IPS-15b (cell line): Measurements from ENCODE around the gene ZMAT2.
"Not testable (repeated sequence)": the region's sequence is repeated elsewhere in the genome, so short reads cannot be mapped to it uniquely, and the experiment has no call there.

Source experiments
- H3K27me3 ChIP-seq: one replicate; pipeline ENCODE4 v1.6.1; 2013; ENCODE audit warnings: low read length; ENCODE audit not compliant: control insufficient read depth, insufficient read depth
- H3K36me3 ChIP-seq: one replicate; pipeline ENCODE4 v1.6.1; 2013; ENCODE audit warnings: low read length; ENCODE audit not compliant: control insufficient read depth, insufficient read depth
- H3K4me1 ChIP-seq: one replicate; pipeline ENCODE4 v1.6.1; 2013; ENCODE audit warnings: mild to moderate bottlenecking, low read length; ENCODE audit not compliant: control insufficient read depth, insufficient read depth
- H3K4me3 ChIP-seq: one replicate; pipeline ENCODE4 v1.5.1; 2013; ENCODE audit warnings: low read depth, low read length
- H3K9ac ChIP-seq: one replicate; pipeline ENCODE4 v1.6.1; 2013; ENCODE audit warnings: low read depth, mild to moderate bottlenecking, low read length
- H3K9me3 ChIP-seq: one replicate; pipeline ENCODE4 v1.6.1; 2013; ENCODE audit warnings: mild to moderate bottlenecking, low read length; ENCODE audit not compliant: control insufficient read depth, insufficient read depth

Gene ZMAT2

DNA sequence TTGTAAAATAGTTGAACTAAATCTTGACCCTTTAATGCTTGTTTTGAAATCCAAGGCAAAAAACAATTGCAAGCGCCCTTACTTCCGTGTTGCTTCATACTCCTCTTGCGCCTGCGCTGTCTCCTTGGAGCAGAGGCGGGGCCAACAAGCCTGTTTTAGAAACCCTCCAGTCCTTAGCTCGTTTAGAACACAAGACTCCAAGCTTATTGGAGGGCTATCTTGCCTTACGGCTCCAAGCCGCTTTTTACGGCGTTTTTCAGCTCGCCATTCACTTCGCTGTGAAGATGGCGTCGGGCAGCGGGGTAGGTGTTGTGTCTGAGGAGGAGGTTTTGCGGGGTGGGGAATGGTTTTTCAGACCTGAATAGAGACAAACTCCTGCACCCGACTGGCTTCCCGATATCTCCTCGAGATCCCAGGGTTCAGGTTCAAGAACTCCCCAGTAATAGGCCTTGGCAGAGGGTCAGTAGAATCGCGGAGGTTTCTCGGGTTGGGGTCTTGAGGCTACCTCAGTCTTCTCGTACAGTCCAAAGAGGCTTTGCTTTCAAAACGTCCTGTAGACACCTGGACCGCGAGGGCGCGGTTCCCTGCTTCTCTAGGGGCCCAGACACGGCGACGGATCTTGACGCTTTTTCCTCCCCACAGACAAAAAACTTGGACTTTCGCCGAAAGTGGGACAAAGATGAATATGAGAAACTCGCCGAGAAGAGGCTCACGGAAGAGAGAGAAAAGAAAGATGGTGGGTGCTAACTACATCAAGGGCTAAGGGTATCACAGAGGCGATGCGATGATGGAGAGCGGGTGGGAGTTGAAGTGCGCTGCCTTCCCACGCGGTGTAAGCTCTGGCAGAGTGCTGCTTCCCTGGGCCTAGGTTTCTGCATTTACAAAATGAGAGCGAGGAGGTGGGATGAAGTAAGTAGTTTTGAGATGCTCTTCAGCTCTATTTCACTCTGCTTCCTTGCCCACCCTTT, at the start of gene ZMAT2:
Gene ZMAT2 (plus strand): TSS at position 271 of the 968 bp plus-strand sequence. CDS start 14 bp downstream, at position 285.
- peaks cover 35% of the 10 kb centered on the region for H3K36me3 ChIP-seq
- H3K4me1 ChIP-seq = peaks cover 7% of the 10 kb centered on the region
- H3K27me3 ChIP-seq = no peaks in the 10 kb centered on the region
- peak within 1 kb of the TSS; percentile 94 for H3K9ac ChIP-seq
- peak within 1 kb of the TSS; percentile 97 for H3K4me3 ChIP-seq
- no peaks in the 10 kb centered on the region for H3K9me3 ChIP-seq

DNA sequence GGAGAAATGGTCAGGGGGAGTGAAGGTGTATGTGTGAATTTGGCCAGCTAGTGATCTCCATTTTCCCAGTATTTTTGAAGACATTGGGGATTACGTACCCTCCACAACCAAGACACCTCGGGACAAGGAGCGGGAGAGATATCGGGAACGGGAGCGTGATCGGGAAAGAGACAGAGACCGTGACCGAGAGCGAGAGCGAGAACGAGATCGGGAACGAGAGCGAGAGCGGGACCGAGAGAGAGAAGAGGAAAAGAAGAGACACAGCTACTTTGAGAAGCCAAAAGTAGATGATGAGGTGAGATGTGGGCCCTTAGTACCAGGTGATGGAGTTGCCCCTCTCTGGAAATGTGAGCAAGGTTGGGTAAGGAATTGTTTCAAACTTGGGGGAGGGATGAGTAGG, 41.4 kb upstream of the ZMAT2 start:
- Histone ChIP-seq H3K4me3 (no peak overlapping the region), H3K27me3 (no peaks in the 10 kb centered on the region), H3K4me1 (no peaks in the 10 kb centered on the region), H3K36me3 (peaks cover 38% of the 10 kb centered on the region), H3K9ac (no peak overlapping the region), H3K9me3 (no peaks in the 10 kb centered on the region)

- H3K9ac ChIP-seq, H3K4me3 ChIP-seq, H3K27me3 ChIP-seq, H3K4me1 ChIP-seq, H3K9me3 ChIP-seq: not testable (repeated sequence)
- H3K36me3 ChIP-seq = peaks cover 32% of the 10 kb centered on the region
Observed at GRCh38 chr5:140660371-140660770, 39.9 kb upstream of the ZMAT2 start.

DNA sequence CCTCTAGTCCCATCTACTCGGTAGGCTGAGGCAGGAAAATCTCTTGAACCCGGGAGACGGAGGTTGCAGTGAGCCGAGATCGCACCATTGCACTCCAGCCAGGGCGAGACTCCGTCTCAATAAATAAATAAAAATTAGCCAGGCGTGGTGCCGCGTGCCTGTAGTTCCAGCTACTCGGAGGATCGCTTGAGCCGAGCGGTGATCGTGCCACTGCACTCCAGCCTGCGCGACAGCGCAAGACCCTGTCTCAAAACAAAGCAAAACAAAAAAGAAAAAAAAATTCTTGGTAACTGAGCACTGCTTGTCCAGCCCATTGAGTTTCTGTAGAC, 36.3 kb upstream of the ZMAT2 start:
- Histone ChIP-seq H3K4me3 (peak overlapping the region; percentile 84), H3K36me3 (peaks cover 32% of the 10 kb centered on the region), H3K9me3 (no peaks in the 10 kb centered on the region), H3K27me3 (no peaks in the 10 kb centered on the region), H3K9ac (peak overlapping the region; percentile 79), H3K4me1 (no peaks in the 10 kb centered on the region)

DNA sequence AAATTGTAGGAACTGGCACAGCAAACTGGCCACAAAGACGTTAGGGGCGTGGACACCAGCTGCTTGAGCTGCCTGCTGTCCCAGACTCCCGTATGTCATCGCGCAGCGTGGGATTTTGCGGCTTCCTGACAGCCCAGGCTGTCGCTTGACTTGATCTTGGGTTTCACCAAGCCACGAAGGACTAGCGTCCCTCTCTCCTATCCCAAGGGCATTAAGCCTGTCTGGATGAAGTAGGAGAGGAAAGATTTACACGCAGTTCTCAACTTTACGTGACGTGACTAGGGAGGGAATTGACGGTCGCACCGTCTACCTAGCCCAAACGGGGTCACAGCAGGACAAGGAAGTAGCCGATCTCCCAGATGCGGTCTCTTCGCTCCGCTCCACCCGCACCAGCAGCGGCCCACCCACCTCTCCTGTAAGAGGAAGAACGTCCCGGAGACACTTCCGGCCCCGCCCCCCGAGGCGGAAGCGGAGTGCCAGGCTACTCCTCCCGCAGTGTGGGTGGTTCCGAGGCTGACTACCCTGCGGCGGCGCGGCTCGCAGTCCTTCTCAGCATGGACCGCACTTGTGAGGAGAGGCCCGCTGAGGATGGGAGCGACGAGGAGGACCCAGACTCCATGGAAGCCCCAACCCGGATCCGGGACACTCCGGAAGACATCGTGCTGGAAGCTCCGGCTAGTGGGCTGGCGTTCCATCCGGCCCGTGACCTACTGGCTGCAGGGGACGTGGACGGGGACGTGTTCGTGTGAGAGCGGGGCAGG, 35.7 kb upstream of the ZMAT2 start, which contains the start of gene WDR55:
Gene WDR55 (plus strand): TSS at position 546 of the 761 bp plus-strand sequence. CDS start 9 bp downstream, at position 555.
- H3K4me3 ChIP-seq = peak within 1 kb of the TSS; percentile 84
- H3K36me3 ChIP-seq = peaks cover 36% of the 10 kb centered on the region
- no peaks in the 10 kb centered on the region for H3K4me1 ChIP-seq
- no peaks in the 10 kb centered on the region for H3K27me3 ChIP-seq
- H3K9me3 ChIP-seq = no peaks in the 10 kb centered on the region
- peak within 1 kb of the TSS; percentile 88 for H3K9ac ChIP-seq

DNA sequence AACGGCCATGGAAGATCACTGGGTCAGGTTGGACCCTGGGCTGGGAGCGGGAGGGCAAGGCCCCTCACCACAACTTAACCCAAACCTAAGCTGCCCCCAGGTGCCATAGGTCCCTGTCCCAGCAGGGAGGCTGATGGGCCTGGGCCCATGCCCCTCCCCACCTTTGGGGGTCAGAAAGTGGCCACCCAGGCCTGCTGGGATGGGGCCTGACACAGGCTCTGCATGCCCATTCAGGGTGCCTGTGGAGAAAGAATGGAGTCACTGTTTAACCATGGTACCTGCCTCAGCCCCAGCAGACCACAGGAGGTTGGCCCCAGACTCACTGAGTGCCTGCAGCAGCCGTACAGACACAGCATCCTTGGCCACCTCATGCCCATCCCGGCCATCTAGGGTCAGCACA, 29.2 kb upstream of the ZMAT2 start:
- H3K4me1 ChIP-seq, H3K9me3 ChIP-seq, H3K4me3 ChIP-seq, H3K9ac ChIP-seq, H3K27me3 ChIP-seq: not testable (repeated sequence)
- H3K36me3 ChIP-seq = peaks cover 47% of the 10 kb centered on the region

DNA sequence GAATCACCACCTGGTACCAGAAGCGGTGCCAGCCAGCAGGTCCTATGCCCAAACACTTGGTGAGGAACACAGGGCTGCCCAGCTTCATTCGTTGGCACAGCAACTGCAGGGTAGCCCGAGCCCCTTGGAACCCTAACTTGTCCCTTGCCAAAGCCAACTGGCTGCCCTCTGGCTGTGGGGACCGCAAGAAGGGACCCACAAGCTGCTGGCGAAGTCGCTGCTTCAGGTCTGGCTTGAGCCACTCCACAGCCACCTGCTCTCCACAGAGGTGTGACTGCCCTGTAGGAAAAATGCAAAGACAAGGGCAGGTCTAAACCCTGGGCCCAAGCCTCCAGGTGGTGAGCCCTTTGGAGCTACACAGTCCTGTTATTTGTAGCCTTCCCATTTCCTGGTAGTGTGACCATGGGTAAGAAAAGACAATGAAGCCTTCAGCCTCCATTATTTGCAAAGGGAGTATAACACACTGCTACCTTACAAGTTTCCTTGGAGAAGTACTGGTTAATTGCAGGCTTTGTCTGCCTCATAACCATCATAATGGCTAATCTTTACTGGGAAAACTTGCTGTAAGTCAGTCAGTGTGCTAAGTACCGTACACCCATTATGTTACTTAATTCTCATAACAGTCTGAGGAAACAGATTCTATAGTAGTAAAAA, 28.6 kb upstream of the ZMAT2 start:
- no peaks in the 10 kb centered on the region for H3K9me3 ChIP-seq
- peaks cover 4% of the 10 kb centered on the region for H3K4me1 ChIP-seq
- peaks cover 52% of the 10 kb centered on the region for H3K36me3 ChIP-seq
- H3K9ac ChIP-seq = no peak overlapping the region
- no peaks in the 10 kb centered on the region for H3K27me3 ChIP-seq
- H3K4me3 ChIP-seq = no peak overlapping the region

GRCh38 chr5:140672455-140673186, 27.6 kb upstream of the ZMAT2 start:
- H3K4me3 ChIP-seq = peak overlapping the region; percentile 26
- peaks cover 54% of the 10 kb centered on the region for H3K36me3 ChIP-seq
- peak overlapping the region; percentile 37 for H3K9ac ChIP-seq

GRCh38 chr5:140673187-140673976, 26.9 kb upstream of the ZMAT2 start, which contains the start of gene DND1:
Gene DND1 (minus strand): TSS chr5:140673576. CDS start chr5:140673542, 34 bp downstream.
- peak within 1 kb of the TSS; percentile 26 for H3K4me3 ChIP-seq
- H3K4me1 ChIP-seq = peaks cover 4% of the 10 kb centered on the region
- H3K27me3 ChIP-seq = no peaks in the 10 kb centered on the region
- H3K36me3 ChIP-seq = peaks cover 50% of the 10 kb centered on the region
- peak within 1 kb of the TSS; percentile 37 for H3K9ac ChIP-seq
- H3K9me3 ChIP-seq = no peaks in the 10 kb centered on the region

More at GRCh38 chr5:140672455-140673186, 27.6 kb upstream of the ZMAT2 start:
- Histone ChIP-seq H3K9me3 (no peaks in the 10 kb centered on the region), H3K4me1 (peaks cover 4% of the 10 kb centered on the region), H3K27me3 (no peaks in the 10 kb centered on the region)

GRCh38 chr5:140674211-140674610, 26.0 kb upstream of the ZMAT2 start:
- Histone ChIP-seq H3K36me3 (peaks cover 42% of the 10 kb centered on the region), H3K9ac (no peak overlapping the region), H3K4me1 (peaks cover 4% of the 10 kb centered on the region), H3K27me3 (no peaks in the 10 kb centered on the region), H3K4me3 (no peak overlapping the region), H3K9me3 (no peaks in the 10 kb centered on the region)
